GM18868 (cell line): ENCODE measurements around the gene RBM15B.

Experiments used
- ATAC-seq: cut with Tn5 transposase; IDR thresholded peaks from one replicate; pipeline ENCODE4 v1.9.1; 2021; ENCODE audit warnings: mild to moderate bottlenecking, moderate library complexity; ENCODE audit not compliant: unreplicated experiment

RBM15B gene

DNA sequence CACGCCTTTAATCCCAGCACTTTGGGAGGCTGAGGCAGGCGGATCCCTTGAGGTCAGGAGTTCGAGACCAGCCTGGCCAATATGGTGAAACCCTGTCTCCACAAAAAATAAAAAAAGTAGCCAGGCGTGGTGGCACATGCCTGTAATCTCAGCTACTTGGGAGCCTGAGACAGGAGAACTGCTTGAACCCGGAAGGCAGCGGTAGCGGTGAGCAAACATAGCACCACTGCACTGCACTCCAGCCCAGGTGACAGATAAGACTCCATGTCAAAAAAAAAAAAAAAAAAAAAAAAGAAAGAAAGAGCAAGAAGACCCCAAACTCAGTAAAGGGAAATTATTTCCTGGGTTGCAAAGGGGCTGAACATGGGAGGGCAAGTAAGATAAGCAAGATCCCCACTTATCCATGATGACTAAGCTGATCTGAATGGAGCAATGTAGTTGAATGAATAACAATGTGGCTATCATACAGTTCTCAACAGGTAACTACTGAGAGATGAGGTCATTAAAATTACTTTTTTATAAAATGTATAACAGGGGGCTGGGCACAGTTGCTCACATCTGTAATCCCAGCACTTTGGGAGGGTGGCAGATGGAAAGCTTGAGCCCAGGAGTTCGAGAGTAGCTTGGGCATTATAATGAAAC is 46.0 kb downstream of the RBM15B start:
- no peak for ATAC-seq

GRCh38 chr3:51441282-51442030 is 50.4 kb downstream of the RBM15B start:
- ATAC-seq, result no peak

DNA sequence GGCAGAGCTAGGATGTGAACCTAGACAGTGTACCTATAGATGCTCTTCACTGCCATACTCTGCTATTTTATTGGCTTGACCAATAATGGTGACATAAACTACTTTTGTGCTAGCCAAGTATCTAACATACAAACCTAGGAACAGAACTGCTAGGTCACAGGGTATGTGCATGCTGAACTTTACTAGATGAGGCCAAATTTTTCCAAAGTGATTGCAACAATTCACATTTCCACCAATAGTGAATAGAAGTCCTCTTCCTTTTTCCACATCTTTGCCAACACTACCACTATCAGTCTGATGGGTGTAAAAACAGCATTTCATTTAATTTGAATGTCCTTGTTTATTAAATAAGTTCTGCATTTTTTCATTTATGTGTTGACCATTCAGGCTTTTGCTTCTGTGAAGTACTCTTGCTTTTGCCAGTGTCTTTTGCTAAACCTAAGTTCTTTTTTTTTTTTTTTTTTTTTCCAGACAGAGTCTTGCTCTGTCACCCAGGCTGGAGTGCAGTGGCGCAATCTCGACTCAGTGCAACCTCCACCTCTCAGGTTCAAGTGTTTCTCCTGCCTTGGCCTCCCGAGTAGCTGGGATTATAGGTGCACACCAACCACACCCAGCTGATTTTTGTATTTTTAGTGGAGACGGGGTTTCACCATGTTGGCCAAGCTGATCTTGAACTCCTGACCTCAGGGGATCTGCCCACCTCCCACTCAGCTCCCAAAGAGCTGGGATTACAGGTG is 54.6 kb downstream of the RBM15B start:
- no peak for ATAC-seq
